Measurements from ENCODE around the gene DHRS3. TPM values are rescaled to one million over a fixed set of nuclear protein-coding genes. Genes with fewer than 3 reads are reported as not detected.

Gene DHRS3
- total RNA-seq, 1 donor from 2014 or later = 13.0 TPM

DNA sequence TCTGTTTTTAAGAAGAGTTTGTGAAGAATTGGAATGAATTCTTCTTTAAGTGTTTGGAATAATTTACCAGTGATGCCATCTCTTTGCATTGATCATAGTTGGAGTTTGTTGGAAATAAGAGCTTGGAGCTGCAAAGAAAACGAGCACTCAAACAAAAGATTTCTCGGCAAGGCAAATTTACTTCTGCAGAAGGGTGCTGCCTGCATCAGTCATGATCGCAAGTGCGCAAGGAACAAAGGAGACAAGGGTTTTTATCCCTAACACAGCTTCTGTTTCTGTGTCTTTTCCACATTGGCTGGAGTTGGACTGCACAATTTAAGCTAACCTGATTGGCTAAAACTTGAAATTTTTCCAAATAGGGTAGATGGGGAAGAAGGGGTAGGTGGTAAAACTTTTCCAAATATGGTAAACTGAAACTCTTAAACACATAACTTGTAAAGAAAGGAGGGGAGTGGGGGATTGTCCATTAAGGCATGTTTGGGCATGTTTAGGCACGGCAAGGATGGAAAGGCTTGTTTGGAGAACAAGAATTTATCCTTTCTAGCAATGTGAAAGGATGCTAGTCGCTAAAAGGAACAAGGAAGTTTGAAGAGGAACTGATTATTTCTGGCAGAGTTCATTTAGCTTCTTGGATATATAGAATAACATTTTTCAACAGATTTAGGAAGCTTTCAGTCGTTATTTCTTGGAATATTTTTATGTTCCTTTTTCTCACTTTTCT, 22.4 kb upstream of the DHRS3 start:
- FAIRE-seq = no peak
- no peak for DNase-seq (ENCODE audit: low spot score in 2 of 2)

DNA sequence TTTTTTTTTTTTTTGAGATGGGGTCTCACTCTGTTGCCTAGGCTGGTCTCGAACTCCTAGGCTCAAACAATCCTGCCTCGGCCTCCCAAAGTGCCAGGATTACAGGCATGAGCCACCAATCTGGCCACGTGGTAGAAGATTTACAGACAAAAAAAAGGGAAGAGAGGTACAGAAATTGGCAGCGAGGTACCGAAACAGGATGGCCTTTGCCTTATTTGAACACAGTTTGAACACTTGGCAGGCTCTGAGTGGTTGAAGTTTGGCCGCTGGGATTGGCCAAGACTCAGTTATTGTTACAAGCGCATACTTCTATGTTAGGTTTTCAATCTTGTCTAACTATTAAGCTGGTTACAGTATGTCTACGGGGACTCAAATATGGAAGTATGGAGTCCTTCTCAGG, 19.7 kb upstream of the DHRS3 start:
- FAIRE-seq (no peak), DNase-seq (ENCODE audit: low spot score in 2 of 2) (no peak)

DNA sequence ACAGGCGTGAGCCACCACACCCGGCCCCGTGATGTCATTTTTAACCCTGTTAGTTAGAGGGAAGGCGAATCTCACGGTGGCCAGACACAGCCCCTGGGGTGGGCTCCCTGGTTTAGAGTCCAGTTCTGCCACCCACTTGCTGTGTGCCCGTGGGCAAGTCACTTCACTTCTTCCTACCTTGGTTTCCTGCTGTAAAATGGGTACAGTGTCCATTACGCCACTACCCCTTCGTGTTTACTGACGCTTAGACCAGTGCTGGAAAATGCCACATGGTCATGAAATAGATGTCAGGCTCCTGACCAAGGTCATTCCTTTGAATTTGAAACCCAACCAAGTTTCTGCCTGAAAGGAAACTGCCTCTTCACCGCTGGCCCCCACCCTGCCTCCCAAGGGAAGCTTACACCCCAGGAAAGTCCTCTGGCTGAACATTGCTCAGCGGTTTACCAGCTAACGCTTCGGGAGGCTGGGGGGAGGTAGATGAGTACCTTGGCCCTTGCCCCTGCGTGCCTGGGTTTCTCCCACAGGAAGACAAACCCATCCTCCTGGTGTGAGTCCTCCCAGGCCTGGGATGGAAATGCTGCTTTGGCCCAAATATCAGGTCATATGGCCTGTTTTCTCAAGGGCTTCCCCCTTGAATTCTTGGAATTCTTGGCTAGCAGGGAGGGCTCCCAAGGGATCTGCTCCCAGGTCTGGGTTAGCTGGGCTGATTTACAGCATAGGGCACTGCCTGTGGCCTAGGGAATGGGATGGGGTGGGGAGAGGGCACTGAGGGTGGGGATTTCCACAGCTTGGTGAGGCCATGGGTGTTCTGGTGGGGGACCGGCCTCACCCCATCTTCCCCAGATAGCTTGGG, 18.3 kb upstream of the DHRS3 start:
- no peak for DNase-seq (ENCODE audit: low spot score in 2 of 2)
- FAIRE-seq = no peak

DNA sequence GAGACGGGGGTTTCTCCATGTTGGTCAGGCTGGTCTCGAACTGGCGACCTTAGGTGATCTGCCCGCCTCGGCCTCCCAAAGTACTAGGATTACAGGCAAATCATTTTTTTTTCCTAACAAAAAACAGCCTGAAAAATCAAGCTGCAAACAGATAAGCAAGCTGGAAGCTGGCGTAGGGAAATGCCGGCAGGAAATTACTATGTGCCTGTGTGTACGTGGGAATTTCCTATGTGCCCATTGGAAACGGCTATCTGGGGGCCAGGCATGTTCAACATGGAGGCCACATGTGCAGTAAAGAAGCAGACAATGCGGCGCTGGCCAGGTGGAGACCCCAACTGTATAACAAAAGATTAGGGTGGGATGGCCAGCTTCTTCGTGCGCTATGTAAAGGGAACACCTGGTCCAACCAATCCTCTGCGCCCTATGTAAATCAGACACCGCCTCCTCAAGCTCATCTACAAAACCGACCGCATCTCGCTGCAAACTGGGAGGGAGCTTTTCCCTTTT, 16.7 kb upstream of the DHRS3 start:
- DNase-seq (ENCODE audit: low spot score in 2 of 2) = no peak
- FAIRE-seq = no peak

DNA sequence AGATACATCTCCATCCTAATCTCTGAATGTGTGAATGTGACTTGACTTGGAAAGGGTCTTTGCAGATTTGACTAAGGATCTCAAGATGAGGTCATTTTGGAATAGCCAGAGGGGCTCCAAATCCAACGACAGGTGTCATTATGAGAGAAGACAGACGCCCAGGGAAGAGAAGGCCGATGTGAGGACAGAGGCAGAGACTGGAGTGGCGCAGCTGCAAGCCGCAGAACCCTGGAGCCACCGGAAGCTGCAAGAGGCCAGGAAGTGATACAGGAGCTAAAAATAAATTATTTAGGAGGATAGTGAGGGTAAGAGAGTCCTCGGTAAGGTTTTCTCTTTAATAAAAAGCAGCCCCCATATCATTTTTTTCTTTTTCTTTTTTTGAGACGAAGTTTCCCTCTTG, 16.1 kb upstream of the DHRS3 start:
- no peak for DNase-seq (ENCODE audit: low spot score in 2 of 2)
- FAIRE-seq = no peak

DNA sequence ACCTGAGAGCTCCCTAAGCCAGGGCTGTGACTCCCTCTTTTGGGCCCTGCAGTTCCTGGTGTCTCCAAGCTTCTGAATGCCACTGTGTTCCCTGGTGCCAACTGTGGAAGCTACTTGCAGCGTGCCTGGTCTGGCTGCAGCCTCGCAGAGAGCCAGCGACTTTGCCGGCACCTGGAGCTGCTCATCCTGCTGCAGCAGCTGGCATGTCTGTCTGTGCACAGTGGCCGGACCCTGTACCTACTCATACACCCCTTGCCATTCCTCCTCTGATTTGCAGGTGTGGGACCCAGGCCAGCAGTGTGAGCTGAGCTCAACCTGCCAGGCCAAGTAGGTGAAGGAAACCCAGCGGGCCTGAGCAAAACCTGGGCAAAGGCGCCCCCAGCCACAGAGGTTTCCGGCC, 13.6 kb upstream of the DHRS3 start:
- no peak for DNase-seq (ENCODE audit: low spot score in 2 of 2)
- no peak for FAIRE-seq

DNA sequence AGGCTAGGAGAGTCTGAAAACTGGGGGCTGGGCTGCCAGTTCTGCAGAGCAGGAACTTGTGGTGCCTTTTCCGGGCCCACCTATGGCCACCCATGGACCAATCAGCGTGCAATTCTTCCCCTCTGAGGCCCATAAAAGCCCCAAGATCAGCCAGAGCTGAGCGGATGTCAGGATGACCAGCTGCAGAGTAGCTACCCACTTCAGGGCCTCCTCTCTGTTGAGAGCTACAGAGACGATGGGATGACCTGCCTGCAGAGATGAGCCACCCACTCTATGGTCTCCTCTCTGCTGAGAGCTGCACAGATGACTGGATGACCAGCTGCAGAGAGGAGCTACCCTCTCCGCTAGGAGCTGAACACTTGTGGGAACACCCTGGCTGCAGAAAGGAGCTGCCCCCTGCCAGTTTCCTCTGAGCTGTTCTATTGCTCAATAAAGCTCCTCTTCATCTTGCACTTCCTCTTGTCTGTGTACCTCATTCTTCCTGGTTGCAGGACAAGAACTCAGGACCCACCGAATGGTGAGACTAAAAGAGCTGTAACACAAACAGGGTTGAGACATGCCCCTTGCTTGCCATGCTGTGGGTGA, 13.0 kb upstream of the DHRS3 start:
- no peak for DNase-seq (ENCODE audit: low spot score in 2 of 2)
- FAIRE-seq = no peak

DNA sequence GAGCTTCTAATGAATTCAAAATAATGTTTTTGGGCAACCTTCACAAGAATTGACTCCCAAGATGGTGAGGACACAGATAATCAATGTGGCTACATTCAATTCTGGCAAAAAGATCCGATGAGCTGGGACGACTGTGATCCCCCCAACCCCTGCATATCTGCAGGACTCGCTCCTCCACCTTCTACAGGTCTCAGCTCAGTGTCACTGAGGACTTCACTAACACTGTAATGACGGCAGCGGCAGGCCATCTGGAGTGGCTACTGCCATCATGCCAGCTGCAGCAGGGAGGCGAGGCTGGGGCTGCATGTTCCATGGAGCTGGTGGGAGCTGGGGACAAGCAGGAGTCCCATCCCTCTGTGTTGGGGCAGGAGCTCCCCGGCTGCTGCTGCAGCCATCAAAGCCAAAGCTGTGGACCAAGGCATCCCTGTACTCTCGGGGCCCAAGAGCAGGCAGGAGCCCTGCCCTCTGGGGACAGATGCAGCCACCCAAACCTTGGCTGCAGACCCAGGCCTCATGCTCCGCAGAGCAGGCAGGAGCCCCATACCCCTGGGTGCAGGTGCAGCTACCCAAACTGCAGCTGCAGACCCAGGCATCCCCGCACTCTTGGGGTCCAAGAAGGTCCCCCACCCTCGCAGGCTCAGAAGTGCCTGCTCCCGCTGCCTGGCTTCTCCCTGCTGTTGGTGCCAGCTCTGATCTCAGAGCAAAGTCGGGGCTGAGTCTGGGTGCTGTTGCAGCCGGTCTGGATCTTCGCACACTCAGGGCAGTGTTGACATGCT, 12.2 kb upstream of the DHRS3 start:
- no peak for DNase-seq (ENCODE audit: low spot score in 2 of 2)
- FAIRE-seq = no peak

DNA sequence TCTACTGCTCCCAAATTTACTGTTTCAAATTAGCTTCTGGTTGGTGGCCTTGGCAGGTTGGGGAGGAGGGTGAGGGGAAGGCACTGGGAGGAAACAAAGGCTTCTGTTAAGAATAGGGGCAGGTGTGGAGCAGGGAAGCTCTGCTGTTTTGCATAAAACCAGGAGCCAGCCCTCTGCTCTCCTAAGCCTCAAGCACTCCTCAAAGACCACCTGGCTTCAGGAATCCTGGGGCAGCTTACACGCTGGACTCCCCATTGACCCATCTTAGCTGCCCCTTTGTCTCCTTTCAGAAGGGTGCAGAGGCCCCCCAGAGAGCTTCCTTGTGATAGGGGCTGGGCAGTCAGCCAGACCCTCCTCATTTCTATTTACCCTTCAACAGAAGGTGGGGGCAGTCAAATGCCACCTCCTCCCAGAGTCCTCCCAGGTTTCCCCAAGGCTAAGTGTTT, 11.5 kb upstream of the DHRS3 start:
- no peak for FAIRE-seq
- no peak for DNase-seq (ENCODE audit: low spot score in 2 of 2)

DNA sequence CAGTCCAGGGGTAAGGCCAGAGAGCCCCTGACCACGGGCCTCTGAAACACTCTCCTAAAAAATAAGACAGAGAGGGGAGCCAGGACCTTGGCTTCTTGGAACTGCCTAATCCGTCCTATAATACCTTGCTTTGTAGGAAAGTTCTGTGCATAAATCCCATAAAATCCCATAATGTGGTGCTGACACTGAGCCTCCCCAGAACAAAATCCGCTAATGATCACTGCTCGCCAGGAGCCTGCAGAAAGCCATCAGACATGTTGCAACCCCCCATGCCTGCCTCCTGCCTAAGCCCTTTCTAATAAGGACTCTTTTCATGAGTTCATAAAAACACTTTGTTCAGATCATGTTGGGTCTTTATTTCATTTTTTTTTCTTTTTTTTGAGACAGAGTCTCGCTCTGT, 9.3 kb upstream of the DHRS3 start:
- FAIRE-seq (no peak), DNase-seq (ENCODE audit: low spot score in 2 of 2) (no peak)

DNA sequence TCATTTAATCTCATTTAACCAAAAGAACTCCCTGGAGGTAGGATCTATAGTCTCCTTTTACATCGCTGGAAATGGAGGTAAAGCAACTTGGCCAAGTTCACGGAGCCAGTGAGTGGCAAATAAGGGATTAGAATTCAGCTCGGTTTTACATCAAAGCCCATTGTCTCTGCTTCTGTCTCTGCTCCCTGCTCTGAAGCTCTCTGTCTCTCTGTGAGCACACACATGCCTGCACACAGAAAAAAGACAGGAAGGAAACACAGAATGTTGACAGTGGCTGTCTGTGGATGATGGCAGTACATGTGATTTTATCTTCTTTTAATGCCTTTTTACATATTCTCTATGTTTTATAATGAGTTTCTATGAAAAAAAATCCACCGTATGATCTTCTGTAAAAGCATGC, 8.9 kb upstream of the DHRS3 start:
- DNase-seq (ENCODE audit: low spot score in 2 of 2) (no peak), FAIRE-seq (no peak)

DNA sequence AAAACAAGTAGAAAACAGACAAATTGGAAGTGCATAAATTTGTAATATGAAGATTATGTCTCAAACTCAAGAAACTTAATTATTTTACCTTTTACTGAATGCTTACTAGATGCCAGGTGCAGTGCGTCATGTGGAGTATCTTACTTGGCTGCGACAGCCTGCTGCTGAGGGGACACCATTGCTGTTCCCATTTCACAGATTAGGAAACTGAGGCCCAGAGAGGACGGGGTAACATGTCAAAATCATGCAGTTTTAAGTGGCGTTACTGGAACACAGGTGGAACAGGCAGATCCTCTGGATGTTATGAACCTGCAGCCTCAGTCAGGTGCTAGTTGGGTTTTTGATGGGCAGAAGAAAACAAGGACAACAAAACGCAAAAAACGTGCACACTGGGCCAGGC, 7.3 kb upstream of the DHRS3 start:
- DNase-seq (ENCODE audit: low spot score in 2 of 2) (no peak), FAIRE-seq (no peak)

DNA sequence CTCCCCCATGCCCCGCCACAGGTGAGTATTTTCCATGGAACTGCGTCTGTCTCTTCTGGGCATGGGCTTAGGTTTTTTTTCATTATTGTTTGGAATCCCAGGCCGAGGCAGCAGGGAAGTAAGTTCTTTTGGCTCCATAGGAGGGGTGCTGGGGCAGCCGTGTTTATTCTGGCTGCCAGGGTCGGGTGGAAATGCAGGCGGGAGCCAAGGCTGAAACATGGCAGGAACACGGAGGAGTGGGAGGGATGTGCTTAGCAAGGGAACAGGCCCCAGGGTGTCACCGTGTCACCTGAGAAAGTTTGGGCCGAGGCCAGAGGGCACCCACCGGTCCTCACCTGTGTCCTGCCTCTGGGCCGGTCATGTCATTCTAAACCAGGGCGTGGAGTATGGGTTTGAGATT, 4.5 kb upstream of the DHRS3 start:
- DNase-seq (ENCODE audit: low spot score in 2 of 2) = no peak
- FAIRE-seq = no peak

DNA sequence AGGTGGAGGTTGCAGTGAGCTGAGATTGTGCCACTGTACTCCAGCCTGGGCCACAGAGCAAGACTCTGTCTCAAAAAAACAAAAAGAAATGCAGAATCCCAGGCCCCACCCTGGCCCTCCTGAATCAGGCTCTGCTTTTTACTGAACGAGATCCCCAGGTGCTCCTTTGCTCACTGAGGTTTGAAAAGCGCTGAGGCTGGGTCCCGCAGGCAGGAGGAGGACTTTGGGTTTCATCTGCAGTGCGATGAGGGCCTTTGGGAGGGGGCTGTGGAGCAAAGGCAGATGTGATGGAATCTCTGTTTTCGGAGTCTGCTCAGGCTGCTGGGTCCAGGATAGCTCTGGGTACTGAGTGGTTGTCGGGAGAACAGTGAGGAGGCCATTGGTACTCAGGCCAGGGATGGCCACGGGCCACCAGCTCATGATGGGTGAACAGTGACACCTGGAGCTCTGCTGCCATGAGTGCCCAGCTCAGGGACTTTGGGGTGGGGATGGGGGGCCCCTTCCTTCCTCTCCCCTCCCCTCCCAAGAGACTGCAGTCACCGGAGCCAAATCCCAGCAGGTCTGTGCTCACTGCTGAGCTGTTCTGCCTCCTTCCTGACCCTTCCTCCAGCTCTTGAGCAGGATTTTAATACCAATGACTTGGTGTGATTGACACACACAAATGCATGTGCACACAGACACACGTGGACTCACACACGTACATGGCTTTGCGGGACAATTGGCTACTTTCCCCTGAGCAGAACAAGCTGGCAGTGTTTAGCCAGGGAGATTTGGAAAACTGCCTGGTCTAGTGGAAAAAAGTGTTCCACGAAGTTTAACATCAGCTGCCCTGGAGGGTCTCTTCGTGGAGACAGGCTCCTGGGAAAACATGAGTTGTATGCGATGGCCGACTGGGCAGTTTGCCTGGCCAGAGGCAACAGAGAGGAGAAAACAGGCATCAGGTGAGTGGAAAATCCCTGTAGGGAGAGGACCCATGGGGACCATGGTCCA, 3.6 kb upstream of the DHRS3 start:
- DNase-seq (ENCODE audit: low spot score in 2 of 2) (no peak), FAIRE-seq (no peak)

DNA sequence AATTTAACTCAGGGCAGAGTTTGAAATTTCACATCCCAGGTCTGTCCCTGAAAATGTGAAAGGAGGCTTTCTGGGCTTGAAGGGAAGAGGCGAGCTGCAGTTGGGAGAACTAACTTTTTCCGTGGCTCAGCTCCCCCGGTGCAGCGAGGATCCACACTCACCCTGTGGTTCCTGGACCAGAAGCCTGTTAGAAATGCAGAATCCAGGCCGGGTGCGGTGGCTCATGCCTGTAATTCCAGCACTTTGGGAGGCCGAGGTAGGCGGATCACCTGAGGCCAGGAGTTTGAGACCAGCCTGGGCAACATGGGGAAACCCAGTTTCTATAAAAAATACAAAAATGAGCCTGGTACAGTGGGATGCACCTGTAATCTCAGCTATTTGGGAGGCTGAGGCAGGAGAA, 2.9 kb upstream of the DHRS3 start:
- no peak for DNase-seq (ENCODE audit: low spot score in 2 of 2)

DNA sequence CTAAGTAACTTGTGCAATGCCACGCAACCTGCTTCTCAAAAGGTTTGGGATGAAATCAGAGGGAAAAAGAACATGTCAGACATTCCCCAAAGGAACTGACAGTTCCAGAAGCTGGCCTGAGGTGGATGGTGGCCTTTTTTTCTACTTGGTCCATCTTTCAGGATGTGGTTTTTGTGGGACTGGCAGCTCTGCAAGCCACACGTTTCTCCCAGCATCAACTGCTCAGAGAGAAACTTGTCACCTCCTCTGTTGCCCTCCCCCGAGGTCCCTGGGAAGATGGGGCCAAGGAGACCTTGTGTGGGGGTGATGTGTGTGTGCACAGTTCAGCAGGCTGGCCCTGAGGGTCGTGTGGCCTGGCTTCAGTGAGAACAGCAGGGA, 2.5 kb upstream of the DHRS3 start:
- DNase-seq (ENCODE audit: low spot score in 2 of 2) = no peak
- no peak for FAIRE-seq

More for the DNA sequence above, 2.9 kb upstream of the DHRS3 start:
- FAIRE-seq = no peak

DNA sequence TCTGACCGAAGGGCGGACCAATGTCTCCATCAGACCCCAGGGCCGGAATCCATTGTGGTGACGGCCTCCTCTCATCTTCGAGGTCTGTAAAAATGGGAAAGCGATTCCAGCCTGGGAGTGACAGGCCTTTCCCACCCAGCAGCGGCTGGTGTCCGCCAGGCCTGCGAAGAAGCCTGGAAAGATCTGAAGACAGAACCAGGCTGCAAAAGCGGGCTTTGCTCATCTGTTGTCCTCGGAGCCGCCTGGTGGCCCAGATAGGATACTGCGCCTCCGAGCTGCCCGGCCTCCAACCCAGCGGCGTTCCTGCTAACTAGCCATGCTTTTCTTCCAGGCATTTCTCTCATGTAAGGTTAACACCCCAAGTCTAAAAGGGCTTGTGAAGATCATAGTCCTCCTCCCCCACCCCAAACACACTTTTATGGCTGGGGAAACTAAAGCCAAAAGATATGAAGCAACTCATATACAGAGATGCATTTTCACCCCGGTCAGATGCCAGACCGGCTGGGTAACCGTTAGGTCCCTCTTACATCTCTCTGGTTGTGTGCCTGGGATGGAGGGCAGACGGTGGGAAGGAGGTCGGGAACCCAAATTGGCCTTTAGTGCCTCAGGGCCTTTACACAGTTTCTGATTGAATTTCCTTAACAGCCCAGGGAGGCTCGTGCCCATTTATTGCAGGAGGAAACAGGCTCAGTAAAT, 1.9 kb upstream of the DHRS3 start:
- FAIRE-seq (no peak), DNase-seq (ENCODE audit: low spot score in 2 of 2) (peak; percentile 73 to 83)

DNA sequence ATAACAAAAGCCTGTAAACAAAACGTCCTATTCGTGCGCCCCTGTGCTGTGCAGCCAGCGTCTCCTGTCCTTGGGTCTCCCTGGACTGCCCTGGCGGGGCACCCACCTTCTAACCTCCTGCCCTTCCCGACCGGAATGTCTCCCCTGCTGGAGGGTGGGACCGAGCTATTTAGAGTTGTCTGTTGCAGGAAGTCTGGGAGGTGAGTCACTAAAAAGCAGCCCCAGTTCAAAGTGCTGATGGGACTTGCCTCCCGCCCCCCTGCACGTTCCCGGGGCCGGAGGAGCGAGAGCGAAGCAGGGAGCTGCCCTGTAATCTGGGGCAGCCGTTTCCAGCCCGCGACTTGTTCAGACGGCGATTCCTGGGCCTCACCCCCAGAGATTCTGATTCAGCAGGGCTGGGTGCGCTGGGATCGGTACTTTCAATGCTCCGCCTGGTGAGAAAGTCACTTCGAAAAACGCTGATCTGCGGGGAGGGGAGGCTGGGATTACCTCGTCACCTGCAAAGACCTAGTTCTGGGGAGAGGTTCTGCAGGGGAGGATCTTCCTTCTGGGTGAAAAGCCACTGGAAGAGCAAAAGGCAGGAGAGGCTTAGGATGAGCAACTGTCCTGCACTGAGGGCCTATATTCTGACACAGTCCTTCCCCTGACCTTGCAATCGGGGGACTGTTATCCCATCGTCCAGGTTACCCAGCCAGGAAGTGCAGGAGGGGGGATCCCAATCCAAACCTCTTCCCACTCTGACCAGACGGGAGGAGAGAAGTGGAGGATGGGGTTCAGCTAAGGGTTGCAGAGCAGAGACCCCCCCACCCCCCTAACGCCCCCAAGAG, 1.2 kb upstream of the DHRS3 start:
- FAIRE-seq (no peak), DNase-seq (ENCODE audit: low spot score in 2 of 2) (peak in 1 of 2 donors; percentile 66)
